ENCODE measurements around the gene RNU6-9. TPM values are rescaled to one million over a fixed set of nuclear protein-coding genes. Genes with fewer than 3 reads are reported as not detected.
A peak's percentile ranks its signal among the peaks of the same experiment; 100 is the strongest.

The RNU6-9 gene
- total RNA-seq, 1 experiment from 2014 or later = not detected

DNA sequence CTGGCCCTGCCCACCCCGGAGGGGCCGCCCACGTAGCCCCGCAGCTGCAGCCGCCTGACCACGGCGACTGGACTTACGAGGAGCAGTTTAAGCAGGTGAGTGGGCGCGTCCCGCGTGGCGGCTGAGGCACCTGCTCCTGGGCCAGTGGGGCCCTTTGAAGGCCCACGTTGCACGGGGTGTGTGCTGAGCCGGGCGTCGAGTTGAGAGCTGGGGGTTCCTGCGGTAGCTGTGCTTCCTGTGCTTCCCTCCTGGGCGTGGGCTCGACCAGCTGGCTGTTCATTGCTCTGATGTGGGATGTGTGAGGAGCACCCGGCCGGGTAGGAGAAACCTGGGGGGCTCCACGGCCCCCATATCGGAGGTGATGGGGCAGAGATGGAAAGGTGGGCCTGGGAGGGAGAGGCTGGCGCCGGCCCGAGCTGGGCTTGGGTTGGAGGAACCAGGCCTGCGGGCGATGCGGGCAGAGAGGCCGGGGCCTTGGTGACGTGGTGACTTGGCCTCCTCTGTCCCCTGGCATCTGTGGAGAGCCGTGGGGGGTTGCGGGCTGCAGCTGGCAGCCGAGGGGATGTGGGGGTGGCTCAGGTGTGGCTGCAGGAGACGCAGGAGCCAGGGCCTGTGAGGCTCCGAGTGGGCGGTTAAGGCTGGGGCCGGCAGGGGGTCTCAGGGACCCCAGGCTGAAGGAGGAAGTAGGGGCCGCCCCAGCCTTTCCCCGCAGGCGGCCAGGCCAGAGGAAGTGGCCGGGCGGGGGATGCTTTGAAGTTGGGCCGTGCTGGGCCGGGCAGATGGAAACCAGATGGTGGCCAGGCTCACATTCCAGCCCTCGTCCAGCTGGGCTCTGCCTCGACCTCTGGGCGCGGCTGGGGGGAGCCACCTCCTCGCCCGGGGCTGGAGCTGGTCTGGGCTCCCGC is 39.6 kb downstream of the RNU6-9 start:
- Histone ChIP-seq H3K27me3 (ENCODE audit: control insufficient read depth, insufficient read depth, low read length) (no peaks in the 10 kb centered on the region), H3K4me1 (ENCODE audit: control insufficient read depth, insufficient read depth, low read length) (peaks cover 23% of the 10 kb centered on the region), H3K9me3 (ENCODE audit: control insufficient read depth, insufficient read depth, low read depth, low read length) (no peaks in the 10 kb centered on the region), H3K27ac (ENCODE audit: low read length) (no peak overlapping the region), H3K4me3 (ENCODE audit: low read depth in 2 of 2, low read length in 2 of 2) (no peak overlapping the region), H3K36me3 (ENCODE audit: control insufficient read depth, insufficient read depth, low read length) (no peaks in the 10 kb centered on the region)
- POLR2A ChIA-PET = no interaction called here
- ATAC-seq (peak; percentile 69), DNase-seq (ENCODE audit: low read depth, low spot score) (no peak)
- BruUV-seq (replicated peaks) = no TSS peak
- intact Hi-C loops (cut with micrococcal nuclease; ENCODE audit: unreplicated experiment) = no loop called here
- CTCF ChIA-PET = no interaction called here
- in situ Hi-C loops (cut with HindIII; ENCODE audit: low pct_unique_long_range_greater_than_20kb, low sequenced_read_pairs) = no loop called here
- TF ChIP-seq REST (IDR thresholded peaks at IDR 0.05; ENCODE audit: insufficient read depth in 1 of 2, low read depth in 2 of 2, low read length in 1 of 2) = no peak
- peak; percentile 89 for TF ChIP-seq TCF7L2 (IDR thresholded peaks at IDR 0.05; ENCODE audit: low read depth, low read length)

DNA sequence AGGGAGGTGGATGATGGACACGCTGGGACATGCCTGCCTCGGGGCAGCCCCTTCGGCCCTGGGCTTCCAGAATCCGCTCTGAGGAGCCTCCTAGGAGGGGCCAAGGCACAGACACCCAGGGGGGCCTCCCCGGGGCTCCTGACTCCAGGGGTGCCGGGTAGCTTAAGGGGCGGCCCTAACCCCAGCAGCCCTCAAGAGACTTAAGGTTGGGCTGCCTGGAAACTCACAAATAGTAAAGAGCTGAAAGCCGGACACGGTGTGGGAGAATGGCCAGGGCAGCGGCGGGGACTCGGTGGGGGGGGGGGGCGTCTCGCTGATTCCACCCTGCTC is 40.2 kb downstream of the RNU6-9 start:
- DNase-seq (ENCODE audit: low read depth, low spot score) (no peak), ATAC-seq (peak; percentile 9)
- no peaks in the 10 kb centered on the region for H3K9me3 ChIP-seq (ENCODE audit: control insufficient read depth, insufficient read depth, low read depth, low read length)
- H3K4me1 ChIP-seq (ENCODE audit: control insufficient read depth, insufficient read depth, low read length) = peaks cover 23% of the 10 kb centered on the region
- no peak overlapping the region for H3K4me3 ChIP-seq (ENCODE audit: low read depth in 2 of 2, low read length in 2 of 2)
- H3K27ac ChIP-seq (ENCODE audit: low read length) = no peak overlapping the region
- H3K36me3 ChIP-seq (ENCODE audit: control insufficient read depth, insufficient read depth, low read length) = no peaks in the 10 kb centered on the region
- ChIA-PET POLR2A (no interaction called here), CTCF (no interaction called here)
- no peak for TF ChIP-seq SIN3A (IDR thresholded peaks at IDR 0.05; ENCODE audit: borderline replicate concordance, insufficient read depth, low read depth, low read length)
- TF ChIP-seq TCF7L2 (IDR thresholded peaks at IDR 0.05; ENCODE audit: low read depth, low read length) = peak; percentile 13; the same call in 1 of the 2 replicates
- intact Hi-C loops (cut with micrococcal nuclease; ENCODE audit: unreplicated experiment) (no loop called here), in situ Hi-C loops (cut with HindIII; ENCODE audit: low pct_unique_long_range_greater_than_20kb, low sequenced_read_pairs) (no loop called here)
- no peaks in the 10 kb centered on the region for H3K27me3 ChIP-seq (ENCODE audit: control insufficient read depth, insufficient read depth, low read length)
- no TSS peak for BruUV-seq (replicated peaks)

- intact Hi-C loops (cut with micrococcal nuclease; ENCODE audit: unreplicated experiment) = no loop called here
- peaks cover 23% of the 10 kb centered on the region for H3K4me1 ChIP-seq (ENCODE audit: control insufficient read depth, insufficient read depth, low read length)
- DNase-seq (ENCODE audit: low read depth, low spot score) = no peak
- in situ Hi-C loops (cut with HindIII; ENCODE audit: low pct_unique_long_range_greater_than_20kb, low sequenced_read_pairs) = no loop called here
- no peak overlapping the region; the same call in 1 of the 2 replicates for H3K27ac ChIP-seq (ENCODE audit: low read length)
- H3K27me3 ChIP-seq (ENCODE audit: control insufficient read depth, insufficient read depth, low read length) = no peaks in the 10 kb centered on the region
- POLR2A ChIA-PET = interaction anchor here (0.5 kb wide), 1 partner anchor 181 kb away, joined by 4 read pairs; no protein-coding TSS in a partner anchor
- H3K36me3 ChIP-seq (ENCODE audit: control insufficient read depth, insufficient read depth, low read length) = no peaks in the 10 kb centered on the region
- CTCF ChIA-PET = no interaction called here
- BruUV-seq (replicated peaks) = no TSS peak
- no peaks in the 10 kb centered on the region for H3K9me3 ChIP-seq (ENCODE audit: control insufficient read depth, insufficient read depth, low read depth, low read length)
- ATAC-seq = peak; percentile 48
- H3K4me3 ChIP-seq (ENCODE audit: low read depth in 2 of 2, low read length in 2 of 2) = no peak overlapping the region
- TF ChIP-seq TCF7L2 (IDR thresholded peaks at IDR 0.05; ENCODE audit: low read depth, low read length) (no peak), SIN3A (IDR thresholded peaks at IDR 0.05; ENCODE audit: borderline replicate concordance, insufficient read depth, low read depth, low read length) (no peak), REST (IDR thresholded peaks at IDR 0.05; ENCODE audit: insufficient read depth in 1 of 2, low read depth in 2 of 2, low read length in 1 of 2) (no peak), POLR2AphosphoS5 (IDR thresholded peaks at IDR 0.05; ENCODE audit: low read depth, low read length) (no peak), CTCF (IDR thresholded peaks at IDR 0.05) (no peak)
These were observed 41.0 kb downstream of the RNU6-9 start for GRCh38 chr19:934197-934840.
